Stomach (tissue), 4 donors: ENCODE results near the gene STMP1.

ENCODE experiments used
- EP300 ChIP-seq: sonication (generic); formaldehyde crosslinking; IDR thresholded peaks from one replicate; pipeline ENCODE4 v1.6.1; 2017; ENCODE audit warnings: antibody characterized with exemption
- POLR2A ChIP-seq, 4 donors: fragments of 450-650 bp; IDR thresholded peaks; one replicate each; pipeline ENCODE4 v1.6.1; 2016; ENCODE audit warnings: antibody characterized with exemption in 4 of 4, control low read depth in 2 of 4, mild to moderate bottlenecking in 1 of 4, moderate library complexity in 1 of 4
- TF ChIP-seq, protein P1 (sequence below), 7 experiments: fragments of 450-650 bp in 4 of 7; fragments of 200-600 bp in 3 of 7; sonication (generic) in 3 of 7; IDR thresholded peaks; one replicate each; pipeline ENCODE4 v1.5.1; 2016 to 2019; ENCODE audit warnings: antibody characterized with exemption in 7 of 7, control low read depth in 2 of 7, mild to moderate bottlenecking in 1 of 7

DNA sequence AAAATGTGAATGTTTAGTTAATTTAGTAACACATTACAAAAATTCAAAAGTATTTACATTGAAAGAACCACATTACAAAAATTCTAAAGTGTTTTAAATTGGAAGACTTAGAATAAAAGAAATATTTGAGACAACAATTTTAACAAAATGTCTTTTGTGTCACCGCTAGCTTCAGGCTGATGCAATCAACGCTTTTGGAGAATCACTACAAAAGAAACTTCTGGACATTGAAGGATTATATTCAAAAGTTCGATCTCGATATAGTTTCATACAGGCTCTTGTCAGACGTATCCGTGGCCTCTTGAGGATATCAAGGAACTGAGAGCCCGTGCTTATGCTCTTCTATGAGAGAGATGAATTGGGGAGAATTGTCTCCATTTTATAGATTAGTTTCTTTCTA lies 14.1 kb upstream of the STMP1 start:
- TF ChIP-seq, protein P1, sequence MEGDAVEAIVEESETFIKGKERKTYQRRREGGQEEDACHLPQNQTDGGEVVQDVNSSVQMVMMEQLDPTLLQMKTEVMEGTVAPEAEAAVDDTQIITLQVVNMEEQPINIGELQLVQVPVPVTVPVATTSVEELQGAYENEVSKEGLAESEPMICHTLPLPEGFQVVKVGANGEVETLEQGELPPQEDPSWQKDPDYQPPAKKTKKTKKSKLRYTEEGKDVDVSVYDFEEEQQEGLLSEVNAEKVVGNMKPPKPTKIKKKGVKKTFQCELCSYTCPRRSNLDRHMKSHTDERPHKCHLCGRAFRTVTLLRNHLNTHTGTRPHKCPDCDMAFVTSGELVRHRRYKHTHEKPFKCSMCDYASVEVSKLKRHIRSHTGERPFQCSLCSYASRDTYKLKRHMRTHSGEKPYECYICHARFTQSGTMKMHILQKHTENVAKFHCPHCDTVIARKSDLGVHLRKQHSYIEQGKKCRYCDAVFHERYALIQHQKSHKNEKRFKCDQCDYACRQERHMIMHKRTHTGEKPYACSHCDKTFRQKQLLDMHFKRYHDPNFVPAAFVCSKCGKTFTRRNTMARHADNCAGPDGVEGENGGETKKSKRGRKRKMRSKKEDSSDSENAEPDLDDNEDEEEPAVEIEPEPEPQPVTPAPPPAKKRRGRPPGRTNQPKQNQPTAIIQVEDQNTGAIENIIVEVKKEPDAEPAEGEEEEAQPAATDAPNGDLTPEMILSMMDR (IDR thresholded peaks at IDR 0.05): no peak
- TF ChIP-seq POLR2A (IDR thresholded peaks at IDR 0.05) (no peak), EP300 (no peak)
